Neuron (in vitro differentiated cells): ENCODE results near the gene RARG.
"Not testable (repeated sequence)": the region's sequence is repeated elsewhere in the genome, so short reads cannot be mapped to it uniquely, and the experiment has no call there.

Source experiments
- H2AFZ ChIP-seq: one replicate; pipeline ENCODE4 v1.6.1; 2013; ENCODE audit warnings: low read depth, mild to moderate bottlenecking, inconsistent platforms, low read length, moderate library complexity
- H3K27me3 ChIP-seq: one replicate; pipeline ENCODE4 v1.6.1; 2013; ENCODE audit warnings: low read length; ENCODE audit not compliant: insufficient read depth
- H3K36me3 ChIP-seq: one replicate; pipeline ENCODE4 v1.6.1; 2013; ENCODE audit warnings: low read length; ENCODE audit not compliant: insufficient read depth
- H3K4me1 ChIP-seq: one replicate; pipeline ENCODE4 v1.6.1; 2013; ENCODE audit warnings: low read length; ENCODE audit not compliant: insufficient read depth
- H3K4me3 ChIP-seq: 2 replicates; pipeline ENCODE4 v1.5.1; 2013; ENCODE audit warnings: mild to moderate bottlenecking, low read length, moderate library complexity
- H3K9me3 ChIP-seq: one replicate; pipeline ENCODE4 v1.6.1; 2013; ENCODE audit warnings: low read length

The RARG gene

GRCh38 chr12:53180931-53181645, 50.9 kb downstream of the RARG start:
- H3K4me3 ChIP-seq: peak overlapping the region; percentile 89
- no peaks in the 10 kb centered on the region for H3K27me3 ChIP-seq
- peak overlapping the region; percentile 22 for H2AFZ ChIP-seq
- peaks cover 24% of the 10 kb centered on the region for H3K4me1 ChIP-seq
- peaks cover 41% of the 10 kb centered on the region for H3K36me3 ChIP-seq
- H3K9me3 ChIP-seq: no peaks in the 10 kb centered on the region

DNA sequence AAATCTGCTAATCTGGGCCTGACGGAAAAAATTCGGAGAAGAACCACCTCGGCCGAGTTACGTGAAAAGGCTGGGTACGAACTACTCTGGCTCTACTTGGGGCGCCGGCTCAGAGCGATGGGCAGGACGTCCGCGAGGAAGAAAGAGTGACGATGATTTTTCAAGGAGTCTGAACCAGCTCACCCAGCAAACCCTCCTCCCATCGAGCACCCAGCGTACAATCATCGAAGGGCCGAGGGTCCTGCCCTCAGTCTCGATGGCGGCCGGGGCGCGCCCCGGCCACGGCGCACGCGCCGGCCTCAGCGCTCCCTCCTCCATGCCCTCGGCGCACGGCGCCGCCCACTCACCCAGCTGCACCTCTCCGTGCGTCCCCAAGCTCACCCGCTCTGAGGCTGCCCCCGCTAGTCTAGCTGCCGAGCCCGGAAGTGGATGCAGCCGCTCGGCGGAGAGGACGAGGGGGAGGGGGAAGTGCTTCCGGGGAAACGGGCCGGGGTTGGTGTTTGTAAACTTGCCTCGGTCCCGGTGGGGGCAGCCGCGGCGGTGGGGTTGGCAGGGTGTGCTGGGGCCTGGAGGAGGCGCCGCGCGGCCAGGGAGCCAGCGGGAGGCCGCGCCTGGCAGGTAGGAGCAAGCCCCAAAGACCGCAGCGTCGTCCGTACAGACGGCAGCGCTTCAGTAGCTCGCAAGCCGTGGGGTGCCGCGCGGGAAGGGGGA, 51.6 kb downstream of the RARG start, which contains the start of the genes CSAD and ZNF740:
Gene CSAD (minus strand): TSS at position 706 of the 711 bp plus-strand sequence. CDS start 7,455 bp downstream, outside the sequence.
Gene ZNF740 (plus strand): TSS at position 503 of the 711 bp plus-strand sequence. CDS start 1,262 bp downstream, outside the sequence.
- Histone ChIP-seq H3K4me1 (peaks cover 26% of the 10 kb centered on the region), H3K4me3 (peak within 1 kb of the TSS; percentile 89), H2AFZ (peak within 1 kb of the TSS; percentile 40), H3K9me3 (no peaks in the 10 kb centered on the region), H3K27me3 (no peaks in the 10 kb centered on the region), H3K36me3 (peaks cover 33% of the 10 kb centered on the region)

GRCh38 chr12:53179687-53180219, 52.3 kb downstream of the RARG start:
- Histone ChIP-seq H3K9me3 (no peaks in the 10 kb centered on the region), H3K36me3 (peaks cover 27% of the 10 kb centered on the region), H3K4me3 (peak overlapping the region; percentile 89), H3K27me3 (no peaks in the 10 kb centered on the region), H2AFZ (peak overlapping the region; percentile 40), H3K4me1 (peaks cover 32% of the 10 kb centered on the region)

DNA sequence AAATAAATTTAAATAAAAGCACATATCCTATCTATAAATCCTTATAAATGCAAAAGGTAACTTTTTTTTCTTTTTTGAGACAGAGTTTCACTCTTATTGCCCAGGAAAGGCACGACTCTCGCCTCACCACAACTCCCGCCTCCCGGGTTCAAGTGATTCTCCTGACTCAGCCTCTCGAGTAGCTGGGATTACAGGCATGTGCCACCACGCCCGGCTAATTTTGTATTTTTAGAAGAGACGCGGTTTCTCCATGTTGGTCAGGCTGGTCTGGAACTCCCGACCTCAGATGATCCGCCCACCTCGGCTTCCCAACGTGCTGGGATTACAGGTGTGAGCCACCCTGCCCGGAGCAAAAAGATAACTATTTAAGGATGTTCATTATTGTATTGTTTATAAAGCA, 53.2 kb downstream of the RARG start:
- Histone ChIP-seq H3K36me3 (peaks cover 20% of the 10 kb centered on the region), H3K4me1 (peaks cover 33% of the 10 kb centered on the region)
- not testable (repeated sequence) for H3K4me3 ChIP-seq, H3K27me3 ChIP-seq, H2AFZ ChIP-seq, H3K9me3 ChIP-seq

DNA sequence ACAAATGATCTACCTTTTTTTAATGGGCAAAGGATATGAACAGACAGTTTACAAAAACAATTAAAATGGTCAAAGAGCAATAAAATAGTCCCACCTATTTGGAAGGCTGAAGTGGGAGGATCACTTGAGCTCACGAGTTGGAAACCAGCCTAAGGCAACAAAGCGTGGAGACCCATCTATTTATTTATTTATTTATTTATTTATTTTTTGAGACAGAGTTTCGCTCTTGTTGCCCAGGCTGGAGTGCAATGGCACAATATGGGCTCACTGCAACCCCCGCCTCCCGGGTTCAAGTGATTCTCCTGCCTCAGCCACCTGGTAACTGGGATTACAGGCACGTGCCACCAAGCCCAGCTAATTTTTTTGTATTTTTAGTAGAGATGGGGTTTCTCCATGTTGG, 54.6 kb downstream of the RARG start:
- H3K9me3 ChIP-seq, H3K27me3 ChIP-seq, H2AFZ ChIP-seq, H3K36me3 ChIP-seq, H3K4me3 ChIP-seq: not testable (repeated sequence)
- H3K4me1 ChIP-seq: peaks cover 23% of the 10 kb centered on the region

- H3K9me3 ChIP-seq: no peaks in the 10 kb centered on the region
- peaks cover 16% of the 10 kb centered on the region for H3K4me1 ChIP-seq
Measured at GRCh38 chr12:53176750-53177149, 55.3 kb downstream of the RARG start.

DNA sequence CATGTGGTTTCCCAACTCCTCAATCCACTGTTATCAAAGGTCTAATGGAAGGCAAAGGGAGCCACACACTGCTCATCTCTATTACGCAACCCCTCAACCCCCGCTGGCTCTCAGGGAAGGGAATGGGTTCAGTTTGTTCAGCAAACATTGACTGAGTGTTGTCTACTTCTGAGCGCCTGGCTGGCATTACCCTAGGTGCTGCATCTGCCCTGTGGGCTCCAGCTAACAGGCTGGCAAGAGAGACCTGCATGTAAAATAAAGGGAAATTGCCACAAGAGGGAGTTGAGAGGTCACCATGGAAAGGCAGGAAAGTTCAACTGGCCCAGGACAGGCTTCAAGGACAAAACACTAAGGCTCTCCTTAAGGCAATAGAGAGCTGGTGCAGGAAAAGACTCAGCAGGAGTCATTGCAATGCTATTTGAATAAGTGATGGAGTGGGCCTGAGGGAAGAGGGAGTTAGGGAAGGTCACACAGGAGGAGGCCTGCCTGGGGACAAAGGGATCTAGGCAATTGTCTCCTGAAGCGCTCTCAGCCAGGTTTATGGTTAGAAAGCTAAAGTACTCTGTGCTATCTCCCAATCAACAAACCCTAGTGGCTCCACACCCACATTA, 57.0 kb downstream of the RARG start:
- Histone ChIP-seq H3K4me1 (peaks cover 9% of the 10 kb centered on the region), H2AFZ (no peak overlapping the region), H3K27me3 (no peaks in the 10 kb centered on the region), H3K9me3 (no peaks in the 10 kb centered on the region), H3K36me3 (peaks cover 3% of the 10 kb centered on the region), H3K4me3 (no peak overlapping the region)

More at GRCh38 chr12:53176750-53177149, 55.3 kb downstream of the RARG start:
- Histone ChIP-seq H3K36me3 (peaks cover 1% of the 10 kb centered on the region), H3K27me3 (no peaks in the 10 kb centered on the region), H3K4me3 (no peak overlapping the region), H2AFZ (no peak overlapping the region)

DNA sequence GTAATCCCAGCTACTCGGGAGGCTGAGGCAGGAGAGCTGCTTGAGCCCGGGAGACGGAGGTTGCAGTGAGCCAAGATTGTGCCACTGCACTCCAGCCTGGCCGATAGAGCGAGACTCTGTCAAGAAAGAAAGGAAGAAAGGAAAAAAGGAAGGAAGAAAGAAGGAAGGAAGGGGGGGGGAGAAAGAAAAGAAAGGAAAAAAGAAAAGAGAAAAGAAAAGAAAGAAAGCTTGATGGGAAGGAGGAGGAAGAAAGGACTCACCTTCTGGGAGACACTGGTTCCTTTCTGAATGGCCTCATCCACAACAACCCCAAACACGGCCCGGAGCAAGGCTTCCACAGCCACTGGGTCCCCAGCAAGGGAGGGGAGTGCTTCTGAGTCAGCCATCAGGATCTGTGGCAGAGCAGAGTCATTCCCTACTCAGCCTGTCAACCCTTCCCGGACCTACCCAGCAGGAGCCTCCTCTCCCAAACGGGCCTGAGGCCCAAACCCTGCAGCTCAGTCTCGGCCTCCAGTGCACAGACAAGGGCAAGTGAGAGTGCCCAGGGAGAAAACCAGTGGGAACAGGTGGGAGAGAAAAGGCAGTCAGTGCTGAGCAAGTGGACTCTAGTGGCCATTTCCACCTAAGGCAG, 58.8 kb downstream of the RARG start:
- no peaks in the 10 kb centered on the region for H3K27me3 ChIP-seq
- no peak overlapping the region for H3K4me3 ChIP-seq
- H3K9me3 ChIP-seq: no peaks in the 10 kb centered on the region
- H3K4me1 ChIP-seq: peaks cover 9% of the 10 kb centered on the region
- no peak overlapping the region for H2AFZ ChIP-seq
- H3K36me3 ChIP-seq: peaks cover 3% of the 10 kb centered on the region

DNA sequence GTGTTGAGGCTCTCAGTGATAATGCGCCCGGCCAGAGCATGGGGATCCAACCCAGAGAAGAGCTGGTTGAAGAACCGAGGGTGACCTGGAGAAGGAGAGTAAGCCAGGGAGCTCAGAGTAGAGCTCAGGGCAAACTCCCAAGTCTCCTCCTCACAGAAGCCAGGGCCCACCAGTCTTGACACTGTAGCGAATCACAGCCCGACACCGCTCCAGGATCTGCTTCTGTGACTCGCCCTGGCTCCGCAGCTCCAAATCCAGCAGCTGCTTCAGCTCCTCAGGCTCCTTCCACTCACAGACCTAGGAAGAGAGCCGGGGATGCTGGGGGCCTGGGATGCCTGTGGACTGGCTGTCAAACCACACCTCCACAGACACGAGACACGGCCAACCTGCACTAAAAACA, 59.7 kb downstream of the RARG start:
- Histone ChIP-seq H3K4me3 (no peak overlapping the region), H3K9me3 (no peaks in the 10 kb centered on the region), H3K36me3 (peaks cover 3% of the 10 kb centered on the region), H3K4me1 (peaks cover 9% of the 10 kb centered on the region), H3K27me3 (no peaks in the 10 kb centered on the region), H2AFZ (no peak overlapping the region)

DNA sequence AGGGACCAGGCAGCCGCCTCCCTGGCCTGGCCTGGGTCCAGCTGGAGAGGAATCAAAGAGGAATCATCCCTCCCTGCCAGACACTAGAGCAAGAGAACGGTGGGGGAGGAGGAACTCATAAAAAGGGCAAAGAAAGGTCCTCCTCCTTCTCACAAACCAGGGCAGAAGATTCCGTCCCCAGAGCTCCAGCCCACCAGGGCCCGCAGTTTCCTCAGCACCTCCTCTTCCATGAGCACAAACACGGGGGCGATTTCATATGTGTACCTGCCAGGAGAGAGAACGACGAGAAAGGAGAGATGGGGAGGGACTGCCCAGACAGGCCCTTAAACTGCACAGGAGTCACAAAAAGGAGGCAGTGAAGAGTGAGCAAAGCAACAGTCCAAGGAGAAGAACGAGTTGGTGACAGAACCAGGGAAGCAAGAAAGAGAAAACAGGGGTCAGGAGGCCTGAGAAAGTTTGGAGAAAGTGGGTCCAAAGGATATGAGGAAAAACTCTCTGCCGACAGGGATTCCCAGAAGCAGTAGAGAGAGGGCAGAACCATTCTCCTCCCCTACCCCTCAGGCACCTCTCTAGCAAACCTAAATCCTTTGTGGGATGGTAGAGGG, 60.2 kb downstream of the RARG start:
- Histone ChIP-seq H3K4me3 (no peak overlapping the region), H2AFZ (no peak overlapping the region), H3K9me3 (no peaks in the 10 kb centered on the region), H3K36me3 (peaks cover 3% of the 10 kb centered on the region), H3K4me1 (peaks cover 9% of the 10 kb centered on the region), H3K27me3 (no peaks in the 10 kb centered on the region)

GRCh38 chr12:53170876-53171724, 60.9 kb downstream of the RARG start:
- Histone ChIP-seq H3K36me3 (peaks cover 3% of the 10 kb centered on the region), H3K4me1 (peaks cover 9% of the 10 kb centered on the region), H2AFZ (no peak overlapping the region), H3K27me3 (no peaks in the 10 kb centered on the region), H3K4me3 (no peak overlapping the region), H3K9me3 (no peaks in the 10 kb centered on the region)

DNA sequence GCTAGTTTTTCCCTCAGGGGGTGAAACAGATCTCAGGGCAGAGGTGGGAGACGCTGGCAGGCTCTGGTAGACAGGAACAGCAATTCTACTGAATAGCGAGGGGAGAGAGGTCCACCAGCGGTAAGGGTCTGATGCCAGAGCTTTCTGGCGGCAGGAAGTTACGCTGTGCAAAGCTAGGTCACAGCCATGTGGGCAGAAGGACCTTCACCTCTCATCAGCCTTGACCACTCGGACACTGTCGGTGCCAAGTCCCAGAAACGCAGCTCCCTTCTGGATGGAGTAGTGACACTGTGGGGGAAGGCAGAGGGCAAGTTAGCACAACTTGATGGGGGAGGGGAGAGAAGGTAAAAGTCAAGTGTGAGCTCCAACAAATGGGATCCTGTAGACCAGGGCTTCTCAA, 61.8 kb downstream of the RARG start:
- H3K36me3 ChIP-seq: peaks cover 3% of the 10 kb centered on the region

More for the DNA sequence above, 61.8 kb downstream of the RARG start:
- no peaks in the 10 kb centered on the region for H3K9me3 ChIP-seq
- H2AFZ ChIP-seq: no peak overlapping the region
- no peaks in the 10 kb centered on the region for H3K27me3 ChIP-seq
- no peak overlapping the region for H3K4me3 ChIP-seq
- H3K4me1 ChIP-seq: peaks cover 5% of the 10 kb centered on the region
